ENCODE results near the gene PLPP1.

GRCh38 chr5:55583578-55583977, 48.8 kb upstream of the PLPP1 start:
- no peak for TF ChIP-seq POLR2A (IDR thresholded peaks at IDR 0.05)
- no peak for TF ChIP-seq CTCF (IDR thresholded peaks at IDR 0.05)
